Measurements from ENCODE around the gene CNTNAP2.
"Not testable (repeated sequence)": the region's sequence is repeated elsewhere in the genome, so short reads cannot be mapped to it uniquely, and the experiment has no call there.

GRCh38 chr7:148331456-148331855, 2214.9 kb downstream of the CNTNAP2 start:
- TF ChIP-seq POLR2A, CTCF (IDR thresholded peaks at IDR 0.05): not testable (repeated sequence)

All from testis (tissue), 2 donors.